Activated T-helper 2 cell treated with anti-CD3 and anti-CD28 coated beads, Interferon-gamma antibody, Interleukin-2, Interleukin-4, amounts not matched to agents 10 μg/mL and 5 μg/mL and 100 μg/mL, durations not matched to agents 14 hours and 24 hours and 36 hours (primary cell): ENCODE measurements around the gene DLG3. TPM values are rescaled to one million over a fixed set of nuclear protein-coding genes. Genes with fewer than 3 reads are reported as not detected.

Experiments used
- DNase-seq: peaks from one replicate; pipeline ENCODE4 v3.0.0; 2021; ENCODE audit warnings: low spot score
- H3K27ac Mint-ChIP-seq: one replicate; pipeline ENCODE4 v1.8.0; 2021; ENCODE audit warnings: mixed read lengths
- H3K27me3 Mint-ChIP-seq: one replicate; pipeline ENCODE4 v1.8.0; 2021; ENCODE audit warnings: low read depth, mixed read lengths
- H3K36me3 Mint-ChIP-seq: one replicate; pipeline ENCODE4 v1.8.0; 2021; ENCODE audit warnings: low read depth, mixed read lengths
- H3K4me1 Mint-ChIP-seq: one replicate; pipeline ENCODE4 v1.8.0; 2021; ENCODE audit warnings: low read depth, mixed read lengths
- H3K4me3 Mint-ChIP-seq: one replicate; pipeline ENCODE4 v1.8.0; 2021; ENCODE audit warnings: low read depth, mild to moderate bottlenecking, moderate library complexity, mixed read lengths
- H3K9me3 Mint-ChIP-seq: one replicate; pipeline ENCODE4 v1.8.0; 2021; ENCODE audit warnings: mixed read lengths
- intact Hi-C: fragments of 100-400 bp; cut with micrococcal nuclease; formaldehyde crosslinking; loops from one replicate; pipeline ENCODE4 v1.15.1; 2023
- total RNA-seq: library from RNA; stranded (reverse); gene quantifications from 2 replicates; pipeline ENCODE4 v1.2.3, GENCODE V29; 2022

Gene DLG3
- total RNA-seq, 1 donor from 2014 or later, result 40.9 TPM

- H3K36me3 Mint-ChIP-seq, result peaks cover 21% of the 10 kb centered on the region
- no peak overlapping the region for H3K27ac Mint-ChIP-seq
- DNase-seq, result no peak
- no peak overlapping the region for H3K4me3 Mint-ChIP-seq
- no peaks in the 10 kb centered on the region for H3K27me3 Mint-ChIP-seq
- H3K4me1 Mint-ChIP-seq, result peaks cover 12% of the 10 kb centered on the region
- no peaks in the 10 kb centered on the region for H3K9me3 Mint-ChIP-seq
- intact Hi-C loops, result no loop called here
These were observed 24.1 kb downstream of the DLG3 start for GRCh38 chrX:70468709-70469108.

GRCh38 chrX:70470850-70471289 is 26.2 kb downstream of the DLG3 start:
- intact Hi-C loops, result no loop called here
- peaks cover 19% of the 10 kb centered on the region for H3K36me3 Mint-ChIP-seq
- H3K4me3 Mint-ChIP-seq, result no peak overlapping the region
- no peaks in the 10 kb centered on the region for H3K27me3 Mint-ChIP-seq
- H3K4me1 Mint-ChIP-seq, result peaks cover 14% of the 10 kb centered on the region
- no peaks in the 10 kb centered on the region for H3K9me3 Mint-ChIP-seq
- no peak for DNase-seq
- no peak overlapping the region for H3K27ac Mint-ChIP-seq

- intact Hi-C loops, result no loop called here
- Mint-ChIP-seq H3K4me1 (peaks cover 14% of the 10 kb centered on the region), H3K4me3 (no peak overlapping the region), H3K27ac (no peak overlapping the region), H3K36me3 (peaks cover 13% of the 10 kb centered on the region), H3K27me3 (no peaks in the 10 kb centered on the region), H3K9me3 (no peaks in the 10 kb centered on the region)
- DNase-seq, result no peak
These were observed 31.7 kb downstream of the DLG3 start for GRCh38 chrX:70476166-70476933.

GRCh38 chrX:70476934-70477733 is 32.5 kb downstream of the DLG3 start:
- no peak for DNase-seq
- Mint-ChIP-seq H3K27ac (no peak overlapping the region), H3K4me3 (no peak overlapping the region), H3K4me1 (peaks cover 9% of the 10 kb centered on the region), H3K9me3 (no peaks in the 10 kb centered on the region), H3K36me3 (peaks cover 12% of the 10 kb centered on the region), H3K27me3 (no peaks in the 10 kb centered on the region)
- intact Hi-C loops, result no loop called here

- no peak for DNase-seq
- H3K27me3 Mint-ChIP-seq, result no peaks in the 10 kb centered on the region
- no peak overlapping the region for H3K27ac Mint-ChIP-seq
- H3K4me3 Mint-ChIP-seq, result no peak overlapping the region
- peaks cover 9% of the 10 kb centered on the region for H3K4me1 Mint-ChIP-seq
- intact Hi-C loops, result no loop called here
- H3K9me3 Mint-ChIP-seq, result no peaks in the 10 kb centered on the region
- H3K36me3 Mint-ChIP-seq, result peaks cover 14% of the 10 kb centered on the region
These were observed 33.1 kb downstream of the DLG3 start for GRCh38 chrX:70477734-70478075.

- peaks cover 9% of the 10 kb centered on the region for H3K4me1 Mint-ChIP-seq
- DNase-seq, result no peak
- no peaks in the 10 kb centered on the region for H3K9me3 Mint-ChIP-seq
- H3K36me3 Mint-ChIP-seq, result peaks cover 13% of the 10 kb centered on the region
- intact Hi-C loops, result no loop called here
- no peaks in the 10 kb centered on the region for H3K27me3 Mint-ChIP-seq
- H3K4me3 Mint-ChIP-seq, result no peak overlapping the region
- H3K27ac Mint-ChIP-seq, result no peak overlapping the region
These were observed 34.1 kb downstream of the DLG3 start for GRCh38 chrX:70478526-70479245.

GRCh38 chrX:70479247-70479921 is 34.7 kb downstream of the DLG3 start:
- Mint-ChIP-seq H3K4me3 (no peak overlapping the region), H3K4me1 (peaks cover 8% of the 10 kb centered on the region), H3K27me3 (no peaks in the 10 kb centered on the region), H3K27ac (no peak overlapping the region), H3K9me3 (no peaks in the 10 kb centered on the region), H3K36me3 (peaks cover 13% of the 10 kb centered on the region)
- intact Hi-C loops, result no loop called here
- no peak for DNase-seq

- Mint-ChIP-seq H3K4me1 (peaks cover 7% of the 10 kb centered on the region), H3K27me3 (no peaks in the 10 kb centered on the region), H3K9me3 (no peaks in the 10 kb centered on the region), H3K4me3 (no peak overlapping the region), H3K36me3 (peaks cover 13% of the 10 kb centered on the region), H3K27ac (no peak overlapping the region)
- intact Hi-C loops, result no loop called here
- no peak for DNase-seq
These were observed 35.5 kb downstream of the DLG3 start for GRCh38 chrX:70479922-70480659.

- H3K9me3 Mint-ChIP-seq, result no peaks in the 10 kb centered on the region
- no peak overlapping the region for H3K4me3 Mint-ChIP-seq
- no peaks in the 10 kb centered on the region for H3K27me3 Mint-ChIP-seq
- DNase-seq, result no peak
- H3K4me1 Mint-ChIP-seq, result peaks cover 7% of the 10 kb centered on the region
- peaks cover 13% of the 10 kb centered on the region for H3K36me3 Mint-ChIP-seq
- no peak overlapping the region for H3K27ac Mint-ChIP-seq
- intact Hi-C loops, result no loop called here
These were observed 36.0 kb downstream of the DLG3 start for GRCh38 chrX:70480660-70481018.

GRCh38 chrX:70481471-70482270 is 37.0 kb downstream of the DLG3 start:
- Mint-ChIP-seq H3K36me3 (peaks cover 17% of the 10 kb centered on the region), H3K27ac (no peak overlapping the region), H3K9me3 (no peaks in the 10 kb centered on the region), H3K27me3 (no peaks in the 10 kb centered on the region), H3K4me3 (no peak overlapping the region), H3K4me1 (peaks cover 7% of the 10 kb centered on the region)
- DNase-seq, result no peak
- intact Hi-C loops, result no loop called here

- no peaks in the 10 kb centered on the region for H3K27me3 Mint-ChIP-seq
- H3K4me3 Mint-ChIP-seq, result no peak overlapping the region
- DNase-seq, result no peak
- no peak overlapping the region for H3K27ac Mint-ChIP-seq
- H3K4me1 Mint-ChIP-seq, result peaks cover 7% of the 10 kb centered on the region
- H3K36me3 Mint-ChIP-seq, result peaks cover 18% of the 10 kb centered on the region
- intact Hi-C loops, result no loop called here
- H3K9me3 Mint-ChIP-seq, result no peaks in the 10 kb centered on the region
These were observed 37.7 kb downstream of the DLG3 start for GRCh38 chrX:70482300-70482699.
